Prostate gland (tissue), 2 donors: ENCODE data around the gene THAP10. TPM values are rescaled to one million over a fixed set of nuclear protein-coding genes. Genes with fewer than 3 reads are reported as not detected.
"Not testable (repeated sequence)": the region's sequence is repeated elsewhere in the genome, so short reads cannot be mapped to it uniquely, and the experiment has no call there.

Experiments used
- DNase-seq: peaks from one replicate; pipeline ENCODE4 v3.0.0-alpha.2; 2019; ENCODE audit warnings: low spot score
- H3K27ac ChIP-seq, 2 donors: fragments of 200-600 bp; sonication (generic); 2 replicates each; pipeline ENCODE4 v1.5.1; 2017 to 2019
- H3K27me3 ChIP-seq: fragments of 200-600 bp; sonication (generic); replicated peaks from 2 replicates; pipeline ENCODE4 v1.5.1; 2019; ENCODE audit not compliant: insufficient read depth
- H3K36me3 ChIP-seq, 2 donors: fragments of 200-600 bp; sonication (generic); 1 replicate in 1 of 2; 2 replicates in 1 of 2; pipeline versions ENCODE4 v1.5.1 to v1.8.1; 2017 to 2019
- H3K4me1 ChIP-seq: fragments of 200-600 bp; sonication (generic); replicated peaks from 2 replicates; pipeline ENCODE4 v1.5.1; 2019
- H3K4me3 ChIP-seq, 2 donors: fragments of 200-600 bp; sonication (generic); 2 replicates each; pipeline ENCODE4 v1.5.1; 2017 to 2019
- H3K9me3 ChIP-seq: fragments of 200-600 bp; sonication (generic); 2 replicates; pipeline ENCODE4 v1.5.1; 2017
- POLR2A ChIP-seq: fragments of 450-650 bp; IDR thresholded peaks from one replicate; pipeline ENCODE4 v1.6.1; 2016; ENCODE audit warnings: antibody characterized with exemption, mild to moderate bottlenecking
- POLR2AphosphoS5 ChIP-seq: sonication (generic); formaldehyde crosslinking; IDR thresholded peaks from one replicate; pipeline ENCODE4 v1.6.1; 2017; ENCODE audit warnings: antibody characterized with exemption
- WGBS: methylation state at CpG from one replicate; pipeline ENCODE4 v1.1.5; 2018; 5-methylcytosine and 5-hydroxymethylcytosine counted together
- intact Hi-C: fragments of 100-400 bp; cut with DNase I; formaldehyde crosslinking; loops from one replicate; pipeline ENCODE4 v1.14.2; 2022
- total RNA-seq, 2 donors: library from RNA; depleted of rRNA; stranded (reverse); fragments of >200 nt; gene quantifications; one replicate each; pipeline ENCODE4 v1.1.0, GENCODE V29; 2016
- TF ChIP-seq, protein P1 (sequence below), 4 experiments: fragments of 200-600 bp in 2 of 4; fragments of 450-650 bp in 2 of 4; sonication (generic) in 2 of 4; IDR thresholded peaks; 1 replicate in 3 of 4; 2 replicates in 1 of 4; pipeline ENCODE4 v1.5.1; 2016 to 2019; ENCODE audit warnings: antibody characterized with exemption in 4 of 4, mild to moderate bottlenecking in 2 of 4, moderate library complexity in 2 of 4

THAP10 gene
- total RNA-seq, 2 donors from 2014 or later, result 3.2 to 6.6 TPM

DNA sequence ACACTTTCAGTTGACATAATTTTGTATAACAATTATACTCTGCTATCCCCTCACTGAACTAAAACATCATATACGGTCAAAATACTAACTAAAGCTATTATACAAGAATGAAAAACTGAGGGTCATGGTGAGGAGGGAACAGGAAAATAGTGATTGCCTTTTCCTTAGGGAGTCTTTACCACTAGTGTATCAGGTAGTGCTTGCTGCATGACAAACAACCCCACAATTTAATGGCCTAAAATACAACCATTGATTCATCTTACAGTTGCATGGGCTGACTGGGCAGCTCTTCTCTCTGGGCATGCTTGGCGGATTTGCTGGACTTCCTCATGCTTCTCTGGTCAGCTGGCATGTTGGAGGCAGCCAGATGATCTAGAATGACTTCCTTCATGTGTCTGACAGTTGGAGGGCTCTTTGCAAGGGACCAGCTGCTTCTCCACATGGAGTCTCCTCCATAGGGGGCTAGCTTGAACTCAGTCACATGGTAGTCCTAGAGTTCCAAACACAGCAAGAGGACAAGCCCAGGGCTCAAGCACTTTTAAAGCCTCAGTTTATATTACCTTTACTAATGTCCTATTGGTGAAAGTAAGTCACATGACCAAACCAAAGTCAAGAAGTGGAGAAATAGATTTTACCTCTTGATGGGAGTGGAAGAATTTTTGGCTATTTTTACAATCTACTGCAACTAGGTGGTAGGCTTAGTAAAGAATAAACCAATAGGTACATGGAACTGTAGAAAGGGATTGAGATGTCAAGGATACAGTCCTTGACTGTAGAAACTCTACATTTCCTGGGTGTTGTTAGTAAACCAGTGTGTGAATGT is 18.8 kb downstream of the THAP10 start:
- H3K36me3 ChIP-seq, result no peaks in the 10 kb centered on the region
- 94% methylated on average over 2 of the region's 2 CpGs for WGBS
- no peaks in the 10 kb centered on the region for H3K9me3 ChIP-seq
- DNase-seq, result no peak
- TF ChIP-seq POLR2A, result no peak
- no peak for TF ChIP-seq POLR2AphosphoS5
- TF ChIP-seq, protein P1, sequence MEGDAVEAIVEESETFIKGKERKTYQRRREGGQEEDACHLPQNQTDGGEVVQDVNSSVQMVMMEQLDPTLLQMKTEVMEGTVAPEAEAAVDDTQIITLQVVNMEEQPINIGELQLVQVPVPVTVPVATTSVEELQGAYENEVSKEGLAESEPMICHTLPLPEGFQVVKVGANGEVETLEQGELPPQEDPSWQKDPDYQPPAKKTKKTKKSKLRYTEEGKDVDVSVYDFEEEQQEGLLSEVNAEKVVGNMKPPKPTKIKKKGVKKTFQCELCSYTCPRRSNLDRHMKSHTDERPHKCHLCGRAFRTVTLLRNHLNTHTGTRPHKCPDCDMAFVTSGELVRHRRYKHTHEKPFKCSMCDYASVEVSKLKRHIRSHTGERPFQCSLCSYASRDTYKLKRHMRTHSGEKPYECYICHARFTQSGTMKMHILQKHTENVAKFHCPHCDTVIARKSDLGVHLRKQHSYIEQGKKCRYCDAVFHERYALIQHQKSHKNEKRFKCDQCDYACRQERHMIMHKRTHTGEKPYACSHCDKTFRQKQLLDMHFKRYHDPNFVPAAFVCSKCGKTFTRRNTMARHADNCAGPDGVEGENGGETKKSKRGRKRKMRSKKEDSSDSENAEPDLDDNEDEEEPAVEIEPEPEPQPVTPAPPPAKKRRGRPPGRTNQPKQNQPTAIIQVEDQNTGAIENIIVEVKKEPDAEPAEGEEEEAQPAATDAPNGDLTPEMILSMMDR (IDR thresholded peaks at IDR 0.05), result no peak
- H3K27ac ChIP-seq, result no peak overlapping the region
- intact Hi-C loops, result loop anchor here (2.0 kb wide), 1 partner anchor 47 kb away; no protein-coding TSS in a partner anchor
- no peaks in the 10 kb centered on the region for H3K4me1 ChIP-seq
- H3K4me3 ChIP-seq, result no peak overlapping the region
- H3K27me3 ChIP-seq, result no peaks in the 10 kb centered on the region

DNA sequence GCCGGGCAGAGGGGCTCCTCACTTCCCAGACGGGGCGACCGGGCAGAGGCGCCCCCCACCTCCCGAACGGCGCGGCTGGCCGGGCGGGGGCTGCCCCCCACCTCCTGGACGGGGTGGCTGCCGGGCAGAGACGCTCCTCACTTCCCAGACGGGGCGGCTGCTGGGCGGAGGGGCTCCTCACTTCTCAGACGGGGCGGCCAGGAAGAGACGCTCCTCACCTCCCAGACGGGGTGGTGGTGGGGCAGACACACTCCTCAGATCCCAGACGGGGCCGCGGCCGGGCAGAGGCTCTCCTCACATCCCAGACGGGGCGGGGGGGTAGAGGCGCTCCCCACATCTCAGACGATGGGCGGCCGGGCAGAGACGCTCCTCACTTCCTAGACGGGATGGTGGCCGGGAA is 20.7 kb downstream of the THAP10 start:
- H3K27me3 ChIP-seq, H3K4me3 ChIP-seq, H3K27ac ChIP-seq, H3K9me3 ChIP-seq, H3K36me3 ChIP-seq, intact Hi-C loops, H3K4me1 ChIP-seq, DNase-seq: not testable (repeated sequence)
- WGBS, result 97% methylated on average over 19 of the region's 34 CpGs

DNA sequence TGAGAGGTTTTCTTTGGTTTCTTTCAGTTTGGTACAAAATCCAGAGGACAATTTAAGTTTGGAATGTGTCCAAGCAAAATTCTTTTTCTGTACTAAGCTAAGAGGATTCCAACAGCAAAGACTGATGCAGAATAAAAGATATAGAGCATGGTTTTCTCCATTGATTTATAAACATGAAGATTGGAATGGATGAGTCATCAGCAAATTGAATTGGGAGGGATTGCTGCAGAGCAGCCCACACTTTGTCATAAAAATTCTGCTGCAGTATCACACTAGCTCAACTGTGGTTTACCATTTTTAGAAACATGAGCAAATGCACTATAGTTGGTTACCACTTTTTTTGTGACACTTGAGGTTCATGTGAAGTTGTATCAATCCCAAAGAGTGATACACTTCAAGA is 22.2 kb downstream of the THAP10 start:
- Histone ChIP-seq H3K27me3 (no peaks in the 10 kb centered on the region), H3K36me3 (no peaks in the 10 kb centered on the region), H3K4me1 (no peaks in the 10 kb centered on the region), H3K27ac (no peak overlapping the region), H3K4me3 (no peak overlapping the region), H3K9me3 (no peaks in the 10 kb centered on the region)
- DNase-seq, result no peak
- TF ChIP-seq POLR2A, result no peak
- intact Hi-C loops, result no loop called here

DNA sequence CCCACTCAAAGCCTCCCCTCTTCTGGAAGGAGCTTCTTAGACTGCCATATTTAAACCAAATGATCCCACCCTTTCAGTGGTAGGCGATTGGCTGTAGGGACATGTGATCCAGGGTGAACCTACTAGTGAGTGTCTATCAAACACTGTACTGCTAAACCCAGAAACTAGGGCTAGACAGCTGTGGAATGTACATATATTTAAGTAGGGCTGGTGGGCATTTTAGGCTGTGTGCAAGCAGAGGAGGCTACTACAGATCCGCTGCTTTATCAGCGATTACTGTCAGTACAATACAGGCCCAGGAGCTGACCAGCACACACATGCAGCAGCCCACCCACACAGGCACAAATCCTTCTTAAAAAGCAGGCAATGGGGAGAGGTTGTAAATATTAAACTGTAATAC is 22.9 kb downstream of the THAP10 start:
- intact Hi-C loops, result no loop called here
- WGBS, result 64% methylated on average over 3 of the region's 3 CpGs
- Histone ChIP-seq H3K27me3 (no peaks in the 10 kb centered on the region), H3K4me1 (no peaks in the 10 kb centered on the region), H3K4me3 (no peak overlapping the region), H3K27ac (no peak overlapping the region), H3K9me3 (no peaks in the 10 kb centered on the region), H3K36me3 (no peaks in the 10 kb centered on the region)
- no peak for DNase-seq
- TF ChIP-seq POLR2AphosphoS5, result no peak
- TF ChIP-seq POLR2A, result no peak
- TF ChIP-seq, protein P1 (IDR thresholded peaks at IDR 0.05), result no peak

DNA sequence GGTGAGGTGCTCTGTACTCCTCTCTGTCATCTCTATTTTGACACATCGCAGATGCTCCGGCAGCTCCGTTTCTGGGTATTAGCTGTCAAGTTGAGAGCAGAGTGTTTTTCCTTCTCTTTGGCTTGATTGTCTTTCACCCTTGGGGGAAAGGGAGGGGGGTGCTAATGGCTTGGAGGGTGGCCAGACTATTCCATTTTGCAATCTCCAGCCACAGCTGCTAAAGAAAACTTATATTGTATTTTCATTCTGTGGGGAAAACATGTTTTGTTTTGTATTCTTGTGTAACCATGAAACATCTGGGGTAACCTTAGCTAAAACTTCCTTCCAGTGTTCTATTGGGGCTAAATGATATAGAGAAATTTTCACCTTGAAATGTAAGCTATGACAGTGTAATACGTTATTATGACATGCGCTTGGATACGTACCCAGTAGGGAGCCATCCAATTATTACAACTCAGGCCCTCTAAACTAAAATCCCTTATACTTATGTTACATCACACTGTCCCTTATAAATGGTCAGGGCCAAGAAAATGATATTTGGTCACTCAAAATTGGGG is 24.2 kb downstream of the THAP10 start:
- Histone ChIP-seq H3K36me3 (no peaks in the 10 kb centered on the region), H3K4me3 (no peak overlapping the region), H3K4me1 (no peaks in the 10 kb centered on the region), H3K27ac (no peak overlapping the region), H3K9me3 (no peaks in the 10 kb centered on the region), H3K27me3 (no peaks in the 10 kb centered on the region)
- intact Hi-C loops, result no loop called here
- WGBS, result 62% methylated on average over 6 of the region's 6 CpGs
- no peak for DNase-seq
- TF ChIP-seq POLR2AphosphoS5 (no peak), POLR2A (no peak)
- TF ChIP-seq, protein P1 (IDR thresholded peaks at IDR 0.05), result no peak
